Measurements from ENCODE around the gene CAMK2G. TPM values are rescaled to one million over a fixed set of nuclear protein-coding genes. Genes with fewer than 3 reads are reported as not detected.

CAMK2G gene
- total RNA-seq, 2 donors from 2014 or later, result 78.8 to 149 TPM

DNA sequence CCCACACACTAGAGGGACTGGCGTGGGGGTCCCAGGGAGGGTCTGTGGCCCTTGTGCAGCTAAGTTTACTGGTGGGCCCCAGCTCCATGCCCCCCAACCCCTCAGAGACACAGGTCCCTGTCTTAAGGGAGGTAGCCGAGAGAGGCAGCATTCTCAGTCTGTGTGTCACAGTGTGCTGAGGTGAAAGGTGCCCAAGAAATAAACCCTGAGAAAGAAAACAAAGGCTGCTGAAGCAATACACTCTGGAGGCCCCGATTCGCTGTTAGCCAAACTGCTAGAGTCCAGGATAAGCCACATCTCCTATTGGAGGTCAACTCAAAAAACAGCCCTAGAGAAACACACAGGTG is 34.3 kb downstream of the CAMK2G start:
- TF ChIP-seq, protein P1, sequence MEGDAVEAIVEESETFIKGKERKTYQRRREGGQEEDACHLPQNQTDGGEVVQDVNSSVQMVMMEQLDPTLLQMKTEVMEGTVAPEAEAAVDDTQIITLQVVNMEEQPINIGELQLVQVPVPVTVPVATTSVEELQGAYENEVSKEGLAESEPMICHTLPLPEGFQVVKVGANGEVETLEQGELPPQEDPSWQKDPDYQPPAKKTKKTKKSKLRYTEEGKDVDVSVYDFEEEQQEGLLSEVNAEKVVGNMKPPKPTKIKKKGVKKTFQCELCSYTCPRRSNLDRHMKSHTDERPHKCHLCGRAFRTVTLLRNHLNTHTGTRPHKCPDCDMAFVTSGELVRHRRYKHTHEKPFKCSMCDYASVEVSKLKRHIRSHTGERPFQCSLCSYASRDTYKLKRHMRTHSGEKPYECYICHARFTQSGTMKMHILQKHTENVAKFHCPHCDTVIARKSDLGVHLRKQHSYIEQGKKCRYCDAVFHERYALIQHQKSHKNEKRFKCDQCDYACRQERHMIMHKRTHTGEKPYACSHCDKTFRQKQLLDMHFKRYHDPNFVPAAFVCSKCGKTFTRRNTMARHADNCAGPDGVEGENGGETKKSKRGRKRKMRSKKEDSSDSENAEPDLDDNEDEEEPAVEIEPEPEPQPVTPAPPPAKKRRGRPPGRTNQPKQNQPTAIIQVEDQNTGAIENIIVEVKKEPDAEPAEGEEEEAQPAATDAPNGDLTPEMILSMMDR (IDR thresholded peaks at IDR 0.05), result no peak
- no peak overlapping the region for H3K4me3 ChIP-seq
- no peaks in the 10 kb centered on the region for H3K27me3 ChIP-seq (replicated peaks; ENCODE audit: insufficient read depth)
- H3K27ac ChIP-seq, result no peak overlapping the region
- H3K4me1 ChIP-seq (ENCODE audit: control insufficient read depth in 1 of 2, low read depth in 2 of 2), result peaks cover 6 to 24% of the 10 kb centered on the region in 2 donors
- no peaks in the 10 kb centered on the region for H3K9me3 ChIP-seq
- ATAC-seq (ENCODE audit: insufficient number of reproducible peaks, low FRiP score, low read depth) (no peak), DNase-seq (ENCODE audit: low spot score) (no peak)
- H3K36me3 ChIP-seq, result peaks cover 66% of the 10 kb centered on the region

DNA sequence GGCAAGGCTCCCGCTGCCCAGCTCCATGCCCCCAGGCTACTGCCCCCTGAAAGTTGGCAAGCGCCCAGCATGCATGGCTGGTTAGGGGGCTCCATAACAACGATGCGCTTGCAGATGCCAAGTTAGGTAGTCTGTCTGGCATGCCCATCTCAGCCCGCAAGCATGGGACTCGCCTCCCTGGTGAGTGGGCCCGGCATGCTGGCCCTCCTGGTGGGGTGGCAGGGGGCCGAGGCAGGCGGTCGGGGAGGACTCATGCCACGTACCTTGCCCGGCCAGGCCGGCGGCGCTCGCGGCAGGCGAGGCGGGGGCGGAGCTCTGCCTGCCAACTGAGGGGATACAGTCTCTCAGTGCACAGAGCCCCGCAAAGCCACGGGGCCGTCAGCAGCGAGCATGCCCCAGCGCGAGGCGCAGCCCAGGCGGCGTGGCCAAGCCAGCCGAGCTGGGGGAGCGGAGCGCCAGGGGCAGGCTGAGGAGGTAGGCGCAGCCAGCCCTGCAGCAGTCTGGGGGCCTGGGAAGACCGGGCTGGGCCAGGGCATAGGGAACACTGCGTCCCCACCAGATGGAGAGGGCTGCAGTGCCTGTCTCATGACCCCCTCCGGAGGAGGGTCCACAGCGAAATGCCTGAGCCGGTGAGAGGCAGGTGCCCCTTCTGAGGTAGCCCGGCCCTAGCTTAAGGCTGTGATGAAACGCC is 34.9 kb downstream of the CAMK2G start:
- Histone ChIP-seq H3K36me3 (peaks cover 67% of the 10 kb centered on the region), H3K4me3 (no peak overlapping the region), H3K27ac (no peak overlapping the region), H3K27me3 (replicated peaks; ENCODE audit: insufficient read depth) (no peaks in the 10 kb centered on the region), H3K4me1 (ENCODE audit: control insufficient read depth in 1 of 2, low read depth in 2 of 2) (peaks cover 6 to 24% of the 10 kb centered on the region in 2 donors), H3K9me3 (no peaks in the 10 kb centered on the region)
- ATAC-seq (ENCODE audit: insufficient number of reproducible peaks, low FRiP score, low read depth), result no peak
- TF ChIP-seq, protein P1 (IDR thresholded peaks at IDR 0.05), result no peak
- DNase-seq (ENCODE audit: low spot score), result no peak

DNA sequence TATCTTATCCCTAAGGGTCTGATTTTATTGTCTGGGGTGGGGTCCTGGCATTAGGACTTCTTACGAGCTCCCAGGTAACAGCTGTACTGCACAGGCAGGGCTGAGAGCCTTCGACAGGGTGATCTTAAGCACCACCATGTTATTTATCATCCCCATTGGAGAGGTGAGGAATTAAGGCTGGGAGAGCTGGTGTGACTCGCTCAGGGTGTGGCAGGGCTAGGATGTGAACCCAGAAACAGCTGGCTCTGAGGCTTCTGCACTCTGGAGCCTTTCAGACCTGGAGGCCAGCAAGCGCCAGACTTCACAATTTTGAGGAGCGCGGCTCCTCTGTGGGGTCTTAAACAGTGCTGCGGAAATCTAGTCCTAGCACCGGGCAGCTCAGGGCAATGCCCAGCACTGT is 35.5 kb downstream of the CAMK2G start:
- no peak overlapping the region for H3K4me3 ChIP-seq
- no peaks in the 10 kb centered on the region for H3K27me3 ChIP-seq (replicated peaks; ENCODE audit: insufficient read depth)
- peaks cover 6 to 24% of the 10 kb centered on the region in 2 donors for H3K4me1 ChIP-seq (ENCODE audit: control insufficient read depth in 1 of 2, low read depth in 2 of 2)
- TF ChIP-seq, protein P1 (IDR thresholded peaks at IDR 0.05), result no peak
- ATAC-seq (ENCODE audit: insufficient number of reproducible peaks, low FRiP score, low read depth), result no peak
- peaks cover 69% of the 10 kb centered on the region for H3K36me3 ChIP-seq
- DNase-seq (ENCODE audit: low spot score), result no peak
- peak overlapping the region; percentile 83 to 87 for H3K27ac ChIP-seq
- no peaks in the 10 kb centered on the region for H3K9me3 ChIP-seq

DNA sequence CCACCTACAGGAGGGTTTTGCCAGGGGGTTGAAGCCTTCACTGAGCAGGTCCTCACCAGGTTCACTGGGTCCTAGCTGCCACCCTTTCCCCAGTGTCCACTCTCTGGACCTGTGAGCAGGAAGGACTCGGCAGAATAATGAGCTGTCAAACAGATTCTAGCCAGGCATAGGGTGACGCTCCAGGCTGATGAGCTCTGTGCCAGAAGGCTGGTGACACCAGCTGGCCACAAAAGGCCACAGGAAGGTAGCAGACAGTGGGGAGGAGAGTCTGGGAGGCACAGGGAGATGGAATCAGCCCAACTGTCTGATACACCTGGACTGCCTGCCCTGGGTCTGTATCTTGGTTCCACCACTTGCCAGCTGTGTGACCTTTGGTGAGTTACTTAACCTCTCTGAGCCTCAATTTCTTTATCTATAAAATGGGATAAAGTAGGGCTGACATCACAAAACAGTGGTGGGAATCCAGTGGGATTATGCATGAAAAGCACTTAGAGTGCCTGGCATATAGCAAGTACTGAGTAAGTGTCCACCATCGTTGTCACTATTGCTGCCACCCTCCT is 36.3 kb downstream of the CAMK2G start:
- peaks cover 6 to 24% of the 10 kb centered on the region in 2 donors for H3K4me1 ChIP-seq (ENCODE audit: control insufficient read depth in 1 of 2, low read depth in 2 of 2)
- peaks cover 62% of the 10 kb centered on the region for H3K36me3 ChIP-seq
- TF ChIP-seq, protein P1 (IDR thresholded peaks at IDR 0.05), result no peak
- H3K27ac ChIP-seq, result peak overlapping the region; percentile 83 to 87
- DNase-seq (ENCODE audit: low spot score) (no peak), ATAC-seq (ENCODE audit: insufficient number of reproducible peaks, low FRiP score, low read depth) (no peak)
- no peak overlapping the region for H3K4me3 ChIP-seq
- H3K27me3 ChIP-seq (replicated peaks; ENCODE audit: insufficient read depth), result no peaks in the 10 kb centered on the region
- no peaks in the 10 kb centered on the region for H3K9me3 ChIP-seq

DNA sequence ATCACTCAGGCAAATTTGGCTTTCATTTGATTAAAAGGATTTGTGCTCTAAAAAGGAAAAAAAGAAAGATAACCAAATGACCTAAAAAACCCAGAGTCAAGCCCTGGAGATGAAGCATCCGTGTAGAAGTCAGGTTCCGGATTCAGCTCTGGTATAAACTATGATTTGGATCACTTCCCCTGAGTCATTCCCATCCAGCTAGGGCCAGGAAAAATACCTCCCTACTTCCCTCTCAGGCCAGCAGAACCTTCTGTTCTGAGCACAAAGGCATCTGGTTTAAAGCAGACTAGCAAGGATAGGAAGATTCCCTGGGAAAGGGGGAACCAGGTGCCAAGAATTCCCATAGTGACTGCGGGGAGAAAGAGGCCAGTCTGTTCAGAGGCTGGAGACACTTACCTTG is 37.3 kb downstream of the CAMK2G start:
- H3K27ac ChIP-seq, result peak overlapping the region; percentile 87
- peak; percentile 57 for ATAC-seq (ENCODE audit: insufficient number of reproducible peaks, low FRiP score, low read depth)
- H3K36me3 ChIP-seq, result peaks cover 52% of the 10 kb centered on the region

More for the DNA sequence above, 37.3 kb downstream of the CAMK2G start:
- Histone ChIP-seq H3K4me1 (ENCODE audit: control insufficient read depth in 1 of 2, low read depth in 2 of 2) (peaks cover 6 to 24% of the 10 kb centered on the region in 2 donors), H3K9me3 (no peaks in the 10 kb centered on the region), H3K4me3 (no peak overlapping the region), H3K27me3 (replicated peaks; ENCODE audit: insufficient read depth) (no peaks in the 10 kb centered on the region)
- no peak for DNase-seq (ENCODE audit: low spot score)
- TF ChIP-seq, protein P1 (IDR thresholded peaks at IDR 0.05), result no peak
